Glutamatergic neuron (in vitro differentiated cells): ENCODE data around the gene LMBRD1. TPM values are rescaled to one million over a fixed set of nuclear protein-coding genes. Genes with fewer than 3 reads are reported as not detected.

ENCODE experiments used
- DNase-seq: peaks from one replicate; pipeline ENCODE4 v3.0.0; 2022
- H3K27ac Mint-ChIP-seq: one replicate; pipeline ENCODE4 v1.8.0; 2020; ENCODE audit warnings: mild to moderate bottlenecking, mixed read lengths, inconsistent platforms; ENCODE audit not compliant: unreplicated experiment
- H3K27me3 Mint-ChIP-seq: one replicate; pipeline ENCODE4 v1.8.0; 2020; ENCODE audit warnings: mild to moderate bottlenecking, moderate library complexity, mixed read lengths, inconsistent platforms; ENCODE audit not compliant: unreplicated experiment
- H3K36me3 Mint-ChIP-seq: one replicate; pipeline ENCODE4 v1.8.0; 2020; ENCODE audit warnings: mild to moderate bottlenecking, mixed read lengths, inconsistent platforms; ENCODE audit not compliant: unreplicated experiment
- H3K4me1 Mint-ChIP-seq: one replicate; pipeline ENCODE4 v1.8.0; 2020; ENCODE audit warnings: mild to moderate bottlenecking, low read depth, mixed read lengths, inconsistent platforms; ENCODE audit not compliant: unreplicated experiment
- H3K4me3 Mint-ChIP-seq: one replicate; pipeline ENCODE4 v1.8.0; 2020; ENCODE audit warnings: mild to moderate bottlenecking, mixed read lengths, inconsistent platforms; ENCODE audit not compliant: unreplicated experiment
- H3K9me3 Mint-ChIP-seq: one replicate; pipeline ENCODE4 v1.8.0; 2020; ENCODE audit warnings: mild to moderate bottlenecking, moderate library complexity, mixed read lengths, inconsistent platforms; ENCODE audit not compliant: unreplicated experiment
- total RNA-seq: library from RNA; stranded (reverse); fragmentation: NEBNext Ultra II Directional; extraction: Animal tissue kit (Norgen Biotek cat#: 25700); gene quantifications from one replicate; pipeline ENCODE4 v1.2.1, GENCODE V29; 2021; ENCODE audit not compliant: unreplicated experiment
- TF ChIP-seq, protein P1 (sequence below): fragments of 200-600 bp; sonication (generic); IDR thresholded peaks from one replicate; pipeline ENCODE4 v1.5.0; 2021; ENCODE audit not compliant: partially characterized antibody, unreplicated experiment

The LMBRD1 gene
- total RNA-seq, 1 donor from 2014 or later = 35.5 TPM

DNA sequence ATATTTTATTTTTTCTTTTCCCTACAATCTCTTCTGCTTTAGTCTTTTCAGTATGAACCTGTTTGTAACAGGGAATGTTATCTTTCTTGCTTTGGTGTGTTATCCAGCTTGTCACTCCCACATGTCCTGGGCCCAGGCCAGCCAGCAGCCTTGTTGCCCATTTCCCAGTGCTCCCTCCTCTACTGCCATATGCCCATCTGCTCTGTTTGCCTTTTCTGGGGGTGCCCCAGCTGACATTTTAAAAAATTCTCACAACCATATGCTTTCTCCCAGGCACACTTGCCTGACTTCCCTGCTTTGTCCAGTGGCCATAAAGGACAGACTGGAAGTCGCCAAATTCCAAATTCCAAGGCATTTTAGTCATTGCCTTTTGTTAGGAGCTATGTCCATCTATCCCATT is 23.6 kb upstream of the LMBRD1 start:
- TF ChIP-seq, protein P1, sequence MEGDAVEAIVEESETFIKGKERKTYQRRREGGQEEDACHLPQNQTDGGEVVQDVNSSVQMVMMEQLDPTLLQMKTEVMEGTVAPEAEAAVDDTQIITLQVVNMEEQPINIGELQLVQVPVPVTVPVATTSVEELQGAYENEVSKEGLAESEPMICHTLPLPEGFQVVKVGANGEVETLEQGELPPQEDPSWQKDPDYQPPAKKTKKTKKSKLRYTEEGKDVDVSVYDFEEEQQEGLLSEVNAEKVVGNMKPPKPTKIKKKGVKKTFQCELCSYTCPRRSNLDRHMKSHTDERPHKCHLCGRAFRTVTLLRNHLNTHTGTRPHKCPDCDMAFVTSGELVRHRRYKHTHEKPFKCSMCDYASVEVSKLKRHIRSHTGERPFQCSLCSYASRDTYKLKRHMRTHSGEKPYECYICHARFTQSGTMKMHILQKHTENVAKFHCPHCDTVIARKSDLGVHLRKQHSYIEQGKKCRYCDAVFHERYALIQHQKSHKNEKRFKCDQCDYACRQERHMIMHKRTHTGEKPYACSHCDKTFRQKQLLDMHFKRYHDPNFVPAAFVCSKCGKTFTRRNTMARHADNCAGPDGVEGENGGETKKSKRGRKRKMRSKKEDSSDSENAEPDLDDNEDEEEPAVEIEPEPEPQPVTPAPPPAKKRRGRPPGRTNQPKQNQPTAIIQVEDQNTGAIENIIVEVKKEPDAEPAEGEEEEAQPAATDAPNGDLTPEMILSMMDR = no peak

DNA sequence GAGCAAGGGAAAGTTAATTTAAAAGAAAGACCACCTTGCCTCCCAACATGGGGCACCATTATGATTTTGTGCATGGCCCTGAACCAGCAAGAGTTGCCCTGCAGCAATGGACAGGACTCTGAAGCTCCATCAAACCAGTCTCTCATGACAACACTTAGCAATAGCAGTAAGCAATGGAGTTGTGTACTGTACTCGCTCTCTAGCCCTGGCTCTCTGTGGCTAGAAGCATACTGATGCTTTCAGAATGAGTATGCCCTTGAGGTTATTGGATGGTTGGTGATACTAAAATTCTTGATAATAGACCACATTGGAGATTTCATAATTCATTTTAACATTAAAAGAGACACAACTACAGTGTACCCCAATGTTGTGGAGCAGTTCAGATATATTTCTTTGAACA is 23.2 kb upstream of the LMBRD1 start:
- Mint-ChIP-seq H3K9me3 (no peaks in the 10 kb centered on the region), H3K4me1 (peaks cover 10% of the 10 kb centered on the region)

More for the DNA sequence above, 23.6 kb upstream of the LMBRD1 start:
- Mint-ChIP-seq H3K36me3 (peaks cover 5% of the 10 kb centered on the region), H3K27me3 (no peaks in the 10 kb centered on the region), H3K4me1 (peaks cover 6% of the 10 kb centered on the region), H3K4me3 (no peak overlapping the region), H3K9me3 (no peaks in the 10 kb centered on the region), H3K27ac (peak overlapping the region; percentile 45)
- DNase-seq = no peak

DNA sequence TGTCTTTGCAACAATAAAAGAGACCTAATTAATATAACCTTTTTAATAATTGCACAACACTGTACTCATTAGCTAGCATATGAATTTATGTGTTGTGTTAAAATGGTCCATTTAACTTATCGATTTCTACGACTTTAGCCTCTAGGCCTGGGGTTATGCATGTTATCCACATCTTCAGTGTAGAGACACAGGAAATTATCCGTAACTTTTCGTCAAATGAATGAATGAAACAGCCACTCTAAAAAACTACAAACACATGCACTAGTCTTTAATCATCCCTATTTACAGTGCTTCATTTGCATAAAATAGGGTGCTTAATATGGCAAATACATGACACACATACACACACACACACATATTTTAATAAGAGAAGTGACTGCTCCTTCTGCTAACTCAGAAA is 22.3 kb upstream of the LMBRD1 start:
- peaks cover 5% of the 10 kb centered on the region for H3K36me3 Mint-ChIP-seq
- H3K27ac Mint-ChIP-seq = no peak overlapping the region
- DNase-seq = no peak
- TF ChIP-seq, protein P1 = no peak
- no peaks in the 10 kb centered on the region for H3K9me3 Mint-ChIP-seq
- H3K27me3 Mint-ChIP-seq = no peaks in the 10 kb centered on the region
- no peak overlapping the region for H3K4me3 Mint-ChIP-seq
- H3K4me1 Mint-ChIP-seq = peaks cover 12% of the 10 kb centered on the region

More for the DNA sequence above, 23.2 kb upstream of the LMBRD1 start:
- H3K27me3 Mint-ChIP-seq = no peaks in the 10 kb centered on the region
- TF ChIP-seq, protein P1 = no peak
- no peak for DNase-seq
- peaks cover 5% of the 10 kb centered on the region for H3K36me3 Mint-ChIP-seq
- no peak overlapping the region for H3K4me3 Mint-ChIP-seq
- H3K27ac Mint-ChIP-seq = no peak overlapping the region

DNA sequence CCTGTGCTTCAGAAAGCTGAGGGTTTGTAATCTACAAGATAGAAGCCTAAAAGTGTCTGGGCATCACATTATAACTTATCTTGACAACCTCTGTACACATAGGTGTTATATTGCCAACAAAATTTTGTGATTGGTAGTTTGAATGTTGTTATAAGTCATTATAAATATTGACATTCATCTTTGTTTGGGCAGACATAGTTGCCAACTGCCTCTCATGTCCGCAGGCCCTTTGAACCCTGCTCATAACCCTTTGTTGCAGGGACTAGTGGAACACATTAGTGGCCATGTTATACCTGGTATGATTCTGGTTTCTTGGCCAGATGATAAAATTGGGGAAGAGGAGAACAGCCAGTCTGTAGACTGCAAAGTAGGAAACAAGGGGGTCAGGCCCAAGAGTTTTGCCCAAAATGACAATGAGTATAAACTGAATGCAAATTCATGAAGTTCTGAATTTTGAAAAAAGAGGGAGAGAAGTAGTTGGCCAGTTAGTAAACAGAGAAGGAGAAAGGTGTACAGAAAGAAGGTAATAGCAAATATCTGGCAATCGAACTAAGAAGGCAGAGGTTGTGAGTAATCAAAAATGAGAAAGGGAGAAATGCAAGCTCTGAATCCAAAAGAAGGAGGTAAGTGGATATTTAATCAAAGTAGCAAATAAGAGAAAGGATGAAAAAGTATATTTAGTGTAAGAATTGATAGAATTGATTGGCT is 21.6 kb upstream of the LMBRD1 start:
- Mint-ChIP-seq H3K9me3 (no peaks in the 10 kb centered on the region), H3K4me3 (no peak overlapping the region), H3K36me3 (peaks cover 5% of the 10 kb centered on the region), H3K27ac (no peak overlapping the region), H3K4me1 (peaks cover 18% of the 10 kb centered on the region), H3K27me3 (no peaks in the 10 kb centered on the region)
- TF ChIP-seq, protein P1 = no peak
- no peak for DNase-seq

DNA sequence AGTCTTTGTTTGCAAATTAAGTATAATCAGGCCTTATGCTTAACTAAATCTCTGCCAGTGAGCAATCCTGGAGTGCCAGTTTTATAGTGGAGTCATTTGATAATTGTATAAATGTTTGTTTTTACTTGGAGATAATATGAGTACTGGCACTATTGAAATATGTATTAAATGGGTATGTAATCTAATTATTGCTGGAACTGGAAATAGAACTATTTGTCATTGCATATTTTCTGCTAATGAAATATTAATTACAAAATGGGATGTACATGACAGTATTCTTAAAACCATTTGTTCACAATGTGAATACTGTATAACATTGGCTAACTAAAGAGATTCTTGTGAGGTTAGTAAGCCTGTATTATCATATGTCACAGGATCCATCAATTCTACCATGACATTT is 20.5 kb upstream of the LMBRD1 start:
- H3K9me3 Mint-ChIP-seq = no peaks in the 10 kb centered on the region
- no peak for DNase-seq
- no peak overlapping the region for H3K27ac Mint-ChIP-seq
- no peak overlapping the region for H3K4me3 Mint-ChIP-seq
- peaks cover 5% of the 10 kb centered on the region for H3K36me3 Mint-ChIP-seq
- TF ChIP-seq, protein P1 = no peak
- H3K27me3 Mint-ChIP-seq = no peaks in the 10 kb centered on the region
- H3K4me1 Mint-ChIP-seq = peaks cover 19% of the 10 kb centered on the region
